IPS-20b (cell line): ENCODE measurements around the gene FOXL3.

Experiments
- H3K27ac ChIP-seq: one replicate; pipeline ENCODE4 v1.5.1; 2013; ENCODE audit warnings: low read length
- H3K27me3 ChIP-seq: 2 replicates; pipeline ENCODE4 v1.6.1; 2013; ENCODE audit warnings: mild to moderate bottlenecking, low read length, inconsistent platforms; ENCODE audit not compliant: insufficient read depth
- H3K36me3 ChIP-seq: 2 replicates; pipeline ENCODE4 v1.6.1; 2013; ENCODE audit warnings: low read depth, mild to moderate bottlenecking, inconsistent platforms, low read length, moderate library complexity; ENCODE audit not compliant: insufficient read depth
- H3K4me1 ChIP-seq: 2 replicates; pipeline ENCODE4 v1.6.1; 2013; ENCODE audit warnings: mild to moderate bottlenecking, control low read depth, inconsistent platforms, low read length, moderate library complexity; ENCODE audit not compliant: insufficient read depth
- H3K4me3 ChIP-seq: 2 replicates; pipeline ENCODE4 v1.5.1; 2013; ENCODE audit warnings: mild to moderate bottlenecking, low read length, inconsistent platforms
- H3K9ac ChIP-seq: 2 replicates; pipeline ENCODE4 v1.6.1; 2013; ENCODE audit warnings: low read depth, mild to moderate bottlenecking, inconsistent platforms, low read length, moderate library complexity
- H3K9me3 ChIP-seq: 2 replicates; pipeline ENCODE4 v1.6.1; 2013; ENCODE audit warnings: mild to moderate bottlenecking, low read depth, low read length, inconsistent platforms; ENCODE audit not compliant: insufficient read depth

Gene FOXL3

GRCh38 chr7:314853-315252 lies 24.9 kb downstream of the FOXL3 start:
- Histone ChIP-seq H3K4me3 (no peak overlapping the region), H3K9ac (no peak overlapping the region), H3K27ac (no peak overlapping the region), H3K27me3 (no peaks in the 10 kb centered on the region), H3K9me3 (no peaks in the 10 kb centered on the region; the same call in 1 of the 2 replicates), H3K4me1 (no peaks in the 10 kb centered on the region), H3K36me3 (no peaks in the 10 kb centered on the region)

GRCh38 chr7:315516-316265 lies 25.7 kb downstream of the FOXL3 start:
- H3K36me3 ChIP-seq, result no peaks in the 10 kb centered on the region
- H3K9ac ChIP-seq, result no peak overlapping the region
- no peak overlapping the region for H3K4me3 ChIP-seq
- H3K4me1 ChIP-seq, result no peaks in the 10 kb centered on the region
- no peaks in the 10 kb centered on the region for H3K27me3 ChIP-seq
- no peaks in the 10 kb centered on the region; the same call in 1 of the 2 replicates for H3K9me3 ChIP-seq
- H3K27ac ChIP-seq, result no peak overlapping the region

- H3K27me3 ChIP-seq, result no peaks in the 10 kb centered on the region; the same call in none of the 2 replicates
- no peaks in the 10 kb centered on the region for H3K4me1 ChIP-seq
- no peak overlapping the region for H3K27ac ChIP-seq
- no peaks in the 10 kb centered on the region; the same call in 1 of the 2 replicates for H3K9me3 ChIP-seq
- no peak overlapping the region for H3K9ac ChIP-seq
- no peak overlapping the region for H3K4me3 ChIP-seq
- no peaks in the 10 kb centered on the region for H3K36me3 ChIP-seq
Observed at GRCh38 chr7:317643-318405, 27.9 kb downstream of the FOXL3 start.

- Histone ChIP-seq H3K27me3 (no peaks in the 10 kb centered on the region; the same call in none of the 2 replicates), H3K36me3 (no peaks in the 10 kb centered on the region), H3K4me1 (no peaks in the 10 kb centered on the region), H3K9ac (no peak overlapping the region), H3K27ac (no peak overlapping the region), H3K9me3 (no peaks in the 10 kb centered on the region; the same call in 1 of the 2 replicates), H3K4me3 (no peak overlapping the region)
Observed at GRCh38 chr7:318476-318875, 28.5 kb downstream of the FOXL3 start.

- Histone ChIP-seq H3K27me3 (no peaks in the 10 kb centered on the region; the same call in none of the 2 replicates), H3K4me1 (no peaks in the 10 kb centered on the region), H3K4me3 (no peak overlapping the region)
Observed at GRCh38 chr7:318878-319661, 29.1 kb downstream of the FOXL3 start.

GRCh38 chr7:320297-320696 lies 30.3 kb downstream of the FOXL3 start:
- Histone ChIP-seq H3K4me1 (no peaks in the 10 kb centered on the region), H3K36me3 (no peaks in the 10 kb centered on the region), H3K9ac (no peak overlapping the region), H3K4me3 (no peak overlapping the region), H3K27me3 (no peaks in the 10 kb centered on the region; the same call in none of the 2 replicates), H3K27ac (no peak overlapping the region), H3K9me3 (no peaks in the 10 kb centered on the region; the same call in 1 of the 2 replicates)

More at GRCh38 chr7:318878-319661, 29.1 kb downstream of the FOXL3 start:
- no peak overlapping the region for H3K9ac ChIP-seq
- no peaks in the 10 kb centered on the region; the same call in 1 of the 2 replicates for H3K9me3 ChIP-seq
- no peaks in the 10 kb centered on the region for H3K36me3 ChIP-seq
- H3K27ac ChIP-seq, result no peak overlapping the region

GRCh38 chr7:322111-322671 lies 32.2 kb downstream of the FOXL3 start:
- Histone ChIP-seq H3K27me3 (no peaks in the 10 kb centered on the region; the same call in none of the 2 replicates), H3K36me3 (no peaks in the 10 kb centered on the region), H3K4me1 (no peaks in the 10 kb centered on the region), H3K9me3 (no peaks in the 10 kb centered on the region; the same call in 1 of the 2 replicates), H3K27ac (no peak overlapping the region), H3K4me3 (no peak overlapping the region), H3K9ac (no peak overlapping the region)

GRCh38 chr7:322708-323111 lies 32.7 kb downstream of the FOXL3 start:
- H3K9me3 ChIP-seq, result no peaks in the 10 kb centered on the region; the same call in 1 of the 2 replicates
- H3K27ac ChIP-seq, result no peak overlapping the region
- no peaks in the 10 kb centered on the region for H3K4me1 ChIP-seq
- no peak overlapping the region for H3K9ac ChIP-seq
- H3K4me3 ChIP-seq, result no peak overlapping the region
- no peaks in the 10 kb centered on the region; the same call in none of the 2 replicates for H3K27me3 ChIP-seq
- H3K36me3 ChIP-seq, result no peaks in the 10 kb centered on the region

- H3K9ac ChIP-seq, result no peak overlapping the region
- H3K4me1 ChIP-seq, result no peaks in the 10 kb centered on the region
- no peak overlapping the region for H3K4me3 ChIP-seq
- H3K36me3 ChIP-seq, result no peaks in the 10 kb centered on the region
- no peaks in the 10 kb centered on the region for H3K9me3 ChIP-seq
- H3K27ac ChIP-seq, result no peak overlapping the region
- no peaks in the 10 kb centered on the region; the same call in none of the 2 replicates for H3K27me3 ChIP-seq
Observed at GRCh38 chr7:323410-323809, 33.4 kb downstream of the FOXL3 start.

- no peaks in the 10 kb centered on the region for H3K9me3 ChIP-seq
- no peaks in the 10 kb centered on the region for H3K36me3 ChIP-seq
- no peak overlapping the region for H3K27ac ChIP-seq
- no peaks in the 10 kb centered on the region for H3K4me1 ChIP-seq
- H3K4me3 ChIP-seq, result no peak overlapping the region
- H3K27me3 ChIP-seq, result no peaks in the 10 kb centered on the region; the same call in none of the 2 replicates
- H3K9ac ChIP-seq, result no peak overlapping the region
Observed at GRCh38 chr7:324011-324410, 34.0 kb downstream of the FOXL3 start.
